ENCODE results near the gene CSF1.

DNA sequence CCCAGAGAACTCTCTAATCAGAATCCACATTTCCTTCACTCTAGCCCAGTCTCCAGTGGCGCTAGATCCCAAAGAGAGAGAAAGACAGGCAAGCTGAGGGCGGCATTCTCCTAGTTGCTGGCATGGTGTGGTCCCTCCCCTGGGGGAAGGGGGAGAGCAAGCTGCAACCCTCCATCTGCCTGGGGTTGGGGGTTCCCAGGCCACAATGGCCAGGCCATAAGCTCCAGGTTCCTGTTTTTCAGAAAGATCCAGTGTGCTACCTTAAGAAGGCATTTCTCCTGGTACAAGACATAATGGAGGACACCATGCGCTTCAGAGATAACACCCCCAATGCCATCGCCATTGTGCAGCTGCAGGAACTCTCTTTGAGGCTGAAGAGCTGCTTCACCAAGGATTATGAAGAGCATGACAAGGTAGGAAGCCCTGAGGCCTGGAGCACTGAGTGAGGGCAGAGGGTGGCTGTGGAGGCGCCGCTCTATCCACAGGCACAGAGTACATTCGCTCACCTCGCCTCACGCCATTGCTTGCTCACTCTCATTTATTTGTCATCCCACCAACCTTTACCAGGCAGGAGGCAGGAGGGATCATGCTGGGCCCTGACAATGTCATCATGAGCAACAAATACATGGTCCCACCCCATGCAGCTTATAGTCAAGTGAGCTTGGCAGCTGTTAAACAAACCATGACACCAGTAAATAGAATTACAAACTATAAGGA, 6.6 kb downstream of the CSF1 start:
- TF ChIP-seq, protein P1, sequence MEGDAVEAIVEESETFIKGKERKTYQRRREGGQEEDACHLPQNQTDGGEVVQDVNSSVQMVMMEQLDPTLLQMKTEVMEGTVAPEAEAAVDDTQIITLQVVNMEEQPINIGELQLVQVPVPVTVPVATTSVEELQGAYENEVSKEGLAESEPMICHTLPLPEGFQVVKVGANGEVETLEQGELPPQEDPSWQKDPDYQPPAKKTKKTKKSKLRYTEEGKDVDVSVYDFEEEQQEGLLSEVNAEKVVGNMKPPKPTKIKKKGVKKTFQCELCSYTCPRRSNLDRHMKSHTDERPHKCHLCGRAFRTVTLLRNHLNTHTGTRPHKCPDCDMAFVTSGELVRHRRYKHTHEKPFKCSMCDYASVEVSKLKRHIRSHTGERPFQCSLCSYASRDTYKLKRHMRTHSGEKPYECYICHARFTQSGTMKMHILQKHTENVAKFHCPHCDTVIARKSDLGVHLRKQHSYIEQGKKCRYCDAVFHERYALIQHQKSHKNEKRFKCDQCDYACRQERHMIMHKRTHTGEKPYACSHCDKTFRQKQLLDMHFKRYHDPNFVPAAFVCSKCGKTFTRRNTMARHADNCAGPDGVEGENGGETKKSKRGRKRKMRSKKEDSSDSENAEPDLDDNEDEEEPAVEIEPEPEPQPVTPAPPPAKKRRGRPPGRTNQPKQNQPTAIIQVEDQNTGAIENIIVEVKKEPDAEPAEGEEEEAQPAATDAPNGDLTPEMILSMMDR (conservative IDR thresholded peaks at IDR 0.05 in 1 of 2, IDR thresholded peaks at IDR 0.05 in 1 of 2; ENCODE audit: extremely low read depth in 1 of 2, insufficient read depth in 1 of 2, low read depth in 1 of 2, low read length in 2 of 2): no peak
- no peak for TF ChIP-seq EZH2 (IDR thresholded peaks at IDR 0.05; ENCODE audit: borderline replicate concordance, low read length)
